GM19099 (cell line): ENCODE results near the gene TMEM39B.

Source experiments
- POLR2A ChIP-seq: IDR thresholded peaks from 3 replicates; pipeline ENCODE4 v1.6.1; 2011; ENCODE audit warnings: low read depth; ENCODE audit not compliant: insufficient read length; ENCODE audit errors: extremely low read depth

Gene TMEM39B

DNA sequence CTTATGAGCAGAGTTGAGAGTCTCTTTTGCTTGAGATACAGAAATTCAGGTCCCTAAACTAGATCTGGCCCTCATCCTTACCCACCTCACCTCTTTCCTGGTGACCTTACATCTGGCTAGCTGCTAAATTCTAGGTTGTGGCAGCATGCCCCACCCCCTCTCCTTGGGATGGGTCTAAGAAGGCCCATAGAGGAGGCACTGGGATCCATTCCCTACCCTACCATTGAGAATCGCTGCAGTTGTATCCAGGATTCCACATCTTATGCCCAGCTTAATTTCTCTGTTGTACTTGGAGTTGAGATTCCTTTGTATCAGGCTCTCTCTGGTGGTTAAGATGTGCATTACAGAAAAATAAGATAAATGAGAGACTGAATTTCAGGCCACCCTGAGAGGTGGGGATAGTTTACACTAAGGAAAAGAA, 9.5 kb upstream of the TMEM39B start:
- no peak for TF ChIP-seq POLR2A

DNA sequence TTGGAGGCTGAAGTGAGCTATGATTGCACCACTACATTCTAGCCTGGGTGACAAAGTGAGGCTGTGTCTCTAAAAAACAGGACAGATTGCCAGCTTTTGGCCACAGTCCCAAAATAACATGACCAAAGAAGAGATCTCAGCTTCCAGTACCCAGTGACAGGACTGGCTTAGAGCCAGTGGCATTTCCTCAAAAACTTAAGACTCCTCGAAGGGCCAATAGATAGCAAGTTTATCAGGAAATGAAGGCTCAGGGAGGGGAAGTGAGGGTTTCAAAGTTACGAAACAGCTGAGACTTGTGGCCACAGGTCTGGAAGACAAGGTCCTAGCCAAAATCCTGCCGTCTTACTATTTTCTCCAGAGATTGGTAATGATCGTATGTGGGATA, 6.3 kb upstream of the TMEM39B start:
- TF ChIP-seq POLR2A, result no peak

DNA sequence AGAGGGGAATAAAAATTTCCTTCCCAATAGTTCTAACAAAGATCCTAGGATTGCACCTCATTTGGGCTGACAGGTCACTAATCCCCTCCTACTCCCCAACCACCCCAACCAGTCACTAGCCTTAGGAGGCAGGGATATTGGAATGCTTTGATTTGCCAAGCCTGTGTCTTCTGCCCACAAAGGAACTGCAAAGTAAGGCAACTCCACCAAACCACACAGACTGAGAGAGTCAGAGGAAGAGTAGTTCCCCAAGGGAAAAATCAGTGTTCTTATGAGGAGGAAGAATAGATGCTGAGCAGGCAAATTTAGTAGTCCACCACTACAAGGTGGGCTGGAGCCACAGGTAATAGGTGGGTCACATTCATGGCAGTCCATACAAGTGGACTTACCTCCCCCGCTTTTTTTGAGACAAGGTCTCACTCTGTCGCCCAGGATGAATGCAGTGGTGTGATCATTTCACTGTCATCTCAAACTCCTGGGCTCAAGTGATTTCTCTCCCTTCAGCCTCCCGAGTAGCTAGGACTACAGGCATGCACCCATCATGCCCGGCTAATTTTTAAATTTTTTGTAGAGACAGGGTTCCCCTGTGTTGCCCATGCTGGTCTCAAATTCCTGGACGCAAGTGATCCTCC, 3.7 kb upstream of the TMEM39B start:
- TF ChIP-seq POLR2A, result no peak

DNA sequence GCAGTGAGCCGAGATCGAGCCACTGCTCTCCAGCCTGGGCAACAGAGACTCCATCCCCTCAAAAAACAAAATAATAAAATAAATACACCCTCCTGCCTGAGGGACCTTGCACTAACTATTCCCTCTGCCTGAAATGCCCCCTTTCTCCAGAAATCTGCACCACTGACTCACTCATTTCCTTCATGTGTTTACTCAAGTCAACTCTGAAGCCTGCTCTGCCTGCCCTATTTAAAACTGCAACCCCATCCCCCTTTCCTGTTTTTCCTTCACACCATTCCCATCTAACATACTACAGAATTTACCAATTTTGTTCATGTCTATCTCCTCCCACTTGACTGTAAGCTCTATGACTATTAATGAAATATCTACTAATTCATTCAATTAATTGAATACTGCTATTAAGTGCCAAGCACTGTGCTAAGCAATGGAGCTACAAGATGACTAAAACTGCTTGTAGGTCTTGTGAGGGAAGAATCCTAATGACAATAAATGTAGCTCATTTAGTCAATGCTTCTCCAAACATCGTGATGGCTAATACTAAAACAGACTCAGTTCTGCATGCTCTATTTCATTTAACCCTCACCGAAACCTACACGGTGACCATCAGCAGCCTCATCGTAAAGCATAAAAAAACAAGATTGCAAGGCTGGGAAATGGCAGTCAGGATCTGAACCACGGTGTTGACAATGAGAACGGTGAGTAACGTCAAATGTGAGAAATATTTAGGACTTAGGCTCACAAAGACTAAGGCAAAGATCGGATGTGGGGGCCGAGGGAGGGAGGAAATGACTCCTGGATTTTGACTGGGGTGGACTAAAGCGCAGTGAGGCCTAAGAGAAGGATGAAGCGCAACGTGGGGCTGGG, 749 bp upstream of the TMEM39B start:
- TF ChIP-seq POLR2A, result no peak

DNA sequence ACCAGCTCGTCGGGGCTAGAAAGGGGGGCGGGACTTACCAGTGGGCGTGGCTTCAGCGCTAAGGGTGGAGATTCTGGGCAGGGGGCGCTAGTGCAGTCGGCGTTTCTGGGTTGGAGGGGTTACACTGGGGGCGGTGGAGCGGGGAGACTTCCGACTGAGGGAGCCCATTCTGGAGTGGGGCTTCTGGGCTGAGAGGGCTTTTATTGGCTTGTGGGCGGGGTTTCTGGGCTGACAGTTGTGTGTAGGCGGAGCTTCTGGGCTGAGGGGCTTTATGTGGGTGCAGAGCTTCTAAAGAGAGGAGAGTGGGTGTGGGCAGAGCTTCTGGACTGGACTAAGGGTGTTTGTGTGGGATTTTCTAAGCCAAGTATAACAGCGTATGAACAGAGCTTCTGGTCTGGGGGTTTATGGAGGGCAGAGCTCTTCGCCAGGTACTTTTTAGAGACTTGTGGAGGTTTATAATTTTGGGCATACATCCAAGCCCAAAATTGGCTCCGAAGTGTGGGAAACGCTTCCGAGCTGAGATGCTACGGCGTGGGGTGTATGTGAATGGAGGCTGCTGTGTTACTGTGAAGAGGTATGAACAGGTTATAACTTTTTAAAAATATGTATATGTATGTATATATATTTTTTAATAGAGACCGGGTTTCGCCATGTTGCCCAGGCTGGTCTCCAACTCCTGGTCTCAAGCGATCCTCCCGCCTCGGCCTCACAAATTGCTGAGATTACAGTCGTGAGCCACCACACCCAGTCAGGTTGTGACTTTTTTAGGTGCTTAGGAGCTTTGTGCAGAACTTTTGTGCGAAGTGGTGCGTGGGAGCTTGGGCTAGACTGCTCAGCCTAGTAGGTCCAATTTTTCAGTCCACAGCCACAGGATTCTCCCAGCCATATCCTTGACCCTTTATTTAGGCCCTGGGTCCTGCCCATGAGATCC, 825 bp downstream of the TMEM39B start:
- no peak for TF ChIP-seq POLR2A

DNA sequence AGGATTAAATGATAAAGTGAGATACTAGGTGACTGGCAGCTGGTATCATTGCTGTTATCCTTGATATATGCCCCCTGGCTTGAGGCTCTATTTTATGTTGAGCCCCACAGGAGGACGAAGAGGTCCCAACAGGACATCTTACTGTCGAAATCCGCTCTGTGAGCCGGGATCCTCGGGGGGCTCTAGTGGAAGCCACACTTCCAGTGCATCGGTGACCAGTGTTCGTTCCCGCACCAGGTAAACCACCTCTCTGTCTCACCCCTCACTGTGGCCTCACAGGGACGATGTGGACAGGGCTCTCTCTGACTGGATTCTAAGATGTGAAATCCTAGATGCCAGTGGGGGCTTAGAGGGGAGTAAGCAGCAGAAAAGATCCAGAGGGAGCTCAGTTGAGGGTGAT, 2.1 kb downstream of the TMEM39B start:
- TF ChIP-seq POLR2A, result no peak

DNA sequence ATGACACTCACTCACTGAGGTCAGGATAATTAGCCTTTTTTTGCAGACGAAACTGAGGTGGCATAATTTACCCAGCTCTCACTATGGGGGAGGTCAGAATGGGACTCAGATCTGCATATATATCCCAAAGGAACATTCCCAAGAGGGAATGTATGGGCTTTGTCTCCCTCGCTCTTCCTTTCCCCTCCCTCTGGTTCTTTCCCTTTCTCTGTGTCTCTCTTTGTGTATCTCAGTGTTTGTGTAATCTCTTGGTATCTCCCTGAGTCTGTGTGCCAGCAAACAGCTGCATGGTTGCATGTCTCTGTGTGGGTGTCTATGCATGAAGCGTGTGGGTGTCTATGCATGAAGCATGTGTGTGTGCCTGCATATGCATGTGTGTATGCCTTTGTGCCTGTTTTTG, 4.7 kb downstream of the TMEM39B start:
- TF ChIP-seq POLR2A, result no peak

DNA sequence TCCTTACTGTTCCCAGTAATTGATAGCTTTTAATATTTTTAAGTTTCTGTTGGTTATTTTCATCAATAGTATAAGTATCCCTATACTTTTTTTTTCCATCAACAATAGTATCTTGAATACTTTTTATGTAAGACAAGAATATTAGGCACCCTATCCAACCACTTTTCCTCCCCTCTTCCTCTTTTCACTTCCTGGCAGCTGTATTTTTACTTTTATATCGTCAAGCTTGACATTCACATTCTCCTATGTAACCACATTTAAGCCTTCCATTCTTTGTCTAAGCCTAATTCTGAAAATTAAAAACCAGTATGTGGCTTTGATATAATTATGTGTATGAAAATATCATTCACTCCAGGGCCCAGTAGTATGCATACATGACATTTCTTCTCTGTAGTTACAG, 9.3 kb downstream of the TMEM39B start:
- TF ChIP-seq POLR2A, result no peak

DNA sequence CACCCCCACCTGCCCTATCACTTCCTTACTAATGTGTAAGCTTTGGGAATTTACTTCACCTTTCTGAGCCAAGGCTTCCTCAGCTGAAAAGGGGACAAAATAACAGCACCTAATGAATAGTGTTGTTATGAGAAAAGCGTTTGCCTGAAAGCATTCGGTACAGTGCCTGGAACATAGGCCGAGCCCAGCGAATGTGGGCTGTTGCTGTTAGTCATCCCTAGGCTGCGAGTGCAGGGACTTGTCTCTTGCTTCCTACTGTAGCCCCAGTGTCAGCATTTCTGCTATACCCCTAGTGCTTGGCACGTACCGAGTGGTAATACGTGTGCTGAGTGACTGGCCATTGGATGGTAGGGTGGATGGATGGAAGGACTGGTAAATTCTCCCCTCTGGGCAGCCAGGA, 18.4 kb downstream of the TMEM39B start:
- TF ChIP-seq POLR2A, result no peak

DNA sequence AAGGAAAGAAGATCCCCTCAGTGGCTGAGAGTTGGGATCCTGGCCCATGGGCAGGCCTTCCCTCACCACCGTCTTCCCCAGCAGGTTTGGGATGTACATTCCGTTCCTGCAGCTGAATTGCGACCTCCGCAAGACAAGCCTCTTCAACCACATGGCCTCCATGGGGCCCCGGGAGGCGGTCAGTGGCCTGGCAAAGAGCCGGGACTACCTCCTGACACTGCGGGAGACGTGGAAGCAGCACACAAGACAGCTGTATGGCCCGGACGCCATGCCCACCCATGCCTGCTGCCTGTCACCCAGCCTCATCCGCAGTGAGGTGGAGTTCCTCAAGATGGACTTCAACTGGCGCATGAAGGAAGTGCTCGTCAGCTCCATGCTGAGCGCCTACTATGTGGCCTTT, 18.9 kb downstream of the TMEM39B start:
- TF ChIP-seq POLR2A, result no peak

DNA sequence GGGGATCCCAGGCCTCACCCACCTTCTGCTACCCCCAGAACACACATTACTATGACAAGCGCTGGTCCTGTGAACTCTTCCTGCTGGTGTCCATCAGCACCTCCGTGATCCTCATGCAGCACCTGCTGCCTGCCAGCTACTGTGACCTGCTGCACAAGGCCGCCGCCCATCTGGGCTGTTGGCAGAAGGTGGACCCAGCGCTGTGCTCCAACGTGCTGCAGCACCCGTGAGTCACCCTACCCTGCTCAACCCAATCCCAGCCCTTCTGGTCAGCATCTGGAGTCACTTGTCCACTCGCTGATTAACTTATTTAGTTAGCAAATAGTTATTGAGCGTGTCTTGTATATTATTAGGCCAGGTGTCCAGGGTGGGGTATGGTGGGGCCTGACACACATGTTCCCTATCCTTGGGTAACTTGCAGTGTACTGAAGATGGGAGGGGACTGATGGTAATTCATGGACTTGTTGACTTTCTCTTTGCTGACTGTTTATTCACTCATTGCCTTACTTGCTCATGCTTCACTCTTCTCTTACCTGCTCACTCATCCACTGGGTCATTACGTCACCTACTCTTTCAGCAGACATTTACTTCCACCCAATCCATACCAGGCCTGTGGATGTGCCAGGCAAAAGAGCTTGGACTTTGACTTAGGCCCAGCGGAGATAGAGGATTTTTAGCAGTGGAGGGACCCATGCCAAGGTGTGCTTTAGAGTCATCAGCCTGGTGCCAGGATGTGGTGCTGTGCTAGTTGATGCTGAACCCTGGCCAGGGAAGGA, 22.2 kb downstream of the TMEM39B start:
- no peak for TF ChIP-seq POLR2A

DNA sequence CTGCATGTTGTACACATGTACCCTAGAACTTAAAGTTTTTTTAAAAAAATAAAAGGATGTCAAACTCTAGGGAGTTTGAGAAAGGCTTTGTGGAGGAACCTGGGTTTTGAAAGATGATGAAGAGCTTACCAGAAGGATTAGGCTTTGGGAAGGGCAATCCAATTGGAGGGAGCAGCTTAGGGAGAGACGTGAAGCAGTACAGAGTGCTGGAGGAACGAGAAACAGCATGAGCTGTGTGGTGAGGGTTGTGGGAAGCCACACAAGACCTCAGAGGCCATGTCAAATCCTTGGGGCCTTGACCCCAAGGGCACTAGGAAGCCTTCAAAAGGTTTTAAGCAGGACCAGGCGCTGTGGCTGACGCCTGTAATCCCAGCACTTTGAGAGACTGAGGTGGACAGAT, 26.7 kb downstream of the TMEM39B start:
- no peak for TF ChIP-seq POLR2A

DNA sequence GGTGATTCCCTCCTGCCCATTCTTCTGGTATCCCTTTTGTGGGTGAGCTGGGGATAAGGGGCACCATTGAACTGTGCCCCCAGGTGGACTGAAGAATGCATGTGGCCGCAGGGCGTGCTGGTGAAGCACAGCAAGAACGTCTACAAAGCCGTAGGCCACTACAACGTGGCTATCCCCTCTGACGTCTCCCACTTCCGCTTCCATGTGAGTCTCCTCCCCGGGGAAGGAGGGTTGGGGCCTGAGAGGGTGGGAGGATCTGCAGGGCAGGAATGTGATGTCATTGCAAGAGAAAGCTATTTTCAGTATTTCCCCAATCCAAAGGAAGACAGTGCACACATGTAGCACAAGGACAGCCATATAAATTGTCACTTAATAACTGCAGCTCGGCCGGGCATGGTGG, 27.6 kb downstream of the TMEM39B start:
- TF ChIP-seq POLR2A, result no peak

DNA sequence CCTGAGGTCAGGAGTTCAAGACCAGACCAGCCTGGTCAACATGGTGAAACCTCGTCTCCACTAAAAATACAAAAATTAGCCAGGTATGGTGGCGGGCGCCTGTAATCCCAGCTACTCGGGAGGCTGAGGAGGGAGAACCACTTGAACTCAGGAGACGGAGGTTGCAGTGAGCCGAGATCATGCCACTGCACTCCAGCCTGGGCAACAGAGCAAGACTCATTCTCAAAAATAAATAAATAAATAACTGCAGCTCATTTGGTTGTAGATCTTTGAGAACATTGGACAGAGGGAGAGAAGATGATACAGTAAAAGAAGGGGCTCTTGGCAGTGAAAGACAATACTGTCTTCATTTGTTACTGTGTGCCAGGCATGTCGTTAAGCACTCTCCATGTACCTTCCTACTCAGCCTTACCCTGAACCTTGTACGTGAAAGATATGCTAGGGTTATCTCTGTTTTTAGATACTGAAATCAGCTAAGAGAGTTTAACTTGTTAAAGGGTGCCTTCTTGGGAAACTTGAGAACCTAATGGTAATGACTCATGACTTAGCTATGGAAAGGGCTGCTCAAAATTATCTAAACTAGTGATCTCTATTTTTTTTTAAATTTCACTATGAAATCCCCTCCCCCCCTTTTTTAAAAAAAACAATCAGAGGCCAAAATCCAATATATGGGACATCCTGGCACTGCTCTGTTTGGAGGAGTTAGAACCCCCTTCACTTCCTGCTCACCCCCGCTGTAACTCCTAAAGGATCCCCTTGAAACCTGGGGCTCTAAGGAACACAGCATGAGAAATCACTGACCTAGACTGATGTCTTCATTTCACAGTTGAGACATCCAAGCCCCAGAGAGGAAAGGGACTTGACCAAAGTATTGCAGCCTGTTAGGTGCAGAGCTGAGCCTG, 28.3 kb downstream of the TMEM39B start:
- TF ChIP-seq POLR2A, result no peak
